Suprapubic skin (tissue), 4 donors: ENCODE measurements around the gene DTNB.

Source experiments
- CTCF ChIP-seq, 2 donors: fragments of 200-600 bp in 1 of 2; fragments of 450-650 bp in 1 of 2; sonication (generic) in 1 of 2; IDR thresholded peaks; one replicate each; pipeline ENCODE4 v1.5.1; 2016 to 2019; ENCODE audit warnings: antibody characterized with exemption in 2 of 2, mild to moderate bottlenecking in 1 of 2, moderate library complexity in 1 of 2
- EP300 ChIP-seq: sonication (generic); formaldehyde crosslinking; IDR thresholded peaks from one replicate; pipeline ENCODE4 v1.6.1; 2017; ENCODE audit warnings: antibody characterized with exemption
- POLR2A ChIP-seq, 2 donors: fragments of 450-650 bp; IDR thresholded peaks; one replicate each; pipeline ENCODE4 v1.6.1; 2017; ENCODE audit warnings: antibody characterized with exemption in 2 of 2, mild to moderate bottlenecking in 2 of 2, moderate library complexity in 2 of 2
- POLR2AphosphoS5 ChIP-seq, 3 donors: sonication (generic); formaldehyde crosslinking; IDR thresholded peaks; one replicate each; pipeline ENCODE4 v1.6.1; 2017; ENCODE audit warnings: antibody characterized with exemption in 3 of 3

- TF ChIP-seq CTCF (IDR thresholded peaks at IDR 0.05) (no peak), POLR2AphosphoS5 (IDR thresholded peaks at IDR 0.05) (no peak), POLR2A (IDR thresholded peaks at IDR 0.05) (no peak), EP300 (no peak)
These were observed 55.3 kb downstream of the DTNB start for GRCh38 chr2:25617948-25618646.
